Tibial nerve (tissue), 4 donors: ENCODE results near the gene SVOPL. TPM values are rescaled to one million over a fixed set of nuclear protein-coding genes. Genes with fewer than 3 reads are reported as not detected.

Experiments
- DNase-seq, 2 donors: peaks; one replicate each; pipeline ENCODE4 v3.0.0-alpha.2; 2019; ENCODE audit warnings: low spot score in 2 of 2
- H3K27ac ChIP-seq, 4 donors: fragments of 200-600 bp; sonication (generic) in 3 of 4; one replicate each; pipeline ENCODE4 v1.5.1; 2017 to 2019; ENCODE audit warnings: mild to moderate bottlenecking in 1 of 4
- H3K27me3 ChIP-seq, 2 donors: fragments of 200-600 bp; sonication (generic) in 1 of 2; one replicate each; pipeline versions ENCODE4 v1.5.1 to v1.6.0; 2017 to 2019
- H3K36me3 ChIP-seq, 3 donors: fragments of 200-600 bp; sonication (generic); one replicate each; pipeline ENCODE4 v1.5.1; 2018 to 2019
- H3K4me1 ChIP-seq, 4 donors: fragments of 200-600 bp; sonication (generic) in 3 of 4; one replicate each; pipeline ENCODE4 v1.5.1; 2017 to 2019
- H3K4me3 ChIP-seq, 4 donors: fragments of 200-600 bp; sonication (generic) in 3 of 4; one replicate each; pipeline ENCODE4 v1.5.1; 2017 to 2019; ENCODE audit warnings: mild to moderate bottlenecking in 1 of 4, moderate library complexity in 1 of 4
- H3K9me3 ChIP-seq, 4 donors: fragments of 200-600 bp; sonication (generic) in 3 of 4; one replicate each; pipeline ENCODE4 v1.5.1; 2017 to 2019
- CTCF ChIP-seq, 5 experiments: fragments of 200-600 bp in 3 of 5; fragments of 450-650 bp in 2 of 5; sonication (generic) in 3 of 5; IDR thresholded peaks; one replicate each; pipeline ENCODE4 v1.5.1; 2016 to 2019; ENCODE audit warnings: antibody characterized with exemption in 5 of 5, mild to moderate bottlenecking in 3 of 5, moderate library complexity in 2 of 5
- EP300 ChIP-seq, 2 donors: sonication (generic); formaldehyde crosslinking; IDR thresholded peaks; one replicate each; pipeline ENCODE4 v1.6.1; 2017; ENCODE audit warnings: antibody characterized with exemption in 2 of 2, mild to moderate bottlenecking in 1 of 2
- POLR2A ChIP-seq, 2 donors: fragments of 450-650 bp; IDR thresholded peaks; one replicate each; pipeline ENCODE4 v1.6.1; 2017; ENCODE audit warnings: antibody characterized with exemption in 2 of 2, mild to moderate bottlenecking in 2 of 2, moderate library complexity in 2 of 2
- WGBS, 2 donors: methylation state at CpG; one replicate each; pipeline ENCODE4 v1.1.5; 2018; 5-methylcytosine and 5-hydroxymethylcytosine counted together
- total RNA-seq, 4 donors: library from RNA; depleted of rRNA; stranded (reverse); fragments of >200 nt; gene quantifications; one replicate each; pipeline ENCODE4 v1.1.0, GENCODE V29; 2016

SVOPL gene
- total RNA-seq, 4 donors from 2014 or later = not detected

GRCh38 chr7:138584283-138584682 lies 116.9 kb downstream of the SVOPL start:
- Histone ChIP-seq H3K9me3 (no peaks in the 10 kb centered on the region), H3K4me3 (no peak overlapping the region), H3K27ac (no peak overlapping the region), H3K4me1 (no peaks in the 10 kb centered on the region), H3K36me3 (peaks cover 0 to 84% (median 0%) of the 10 kb centered on the region in 3 donors), H3K27me3 (no peaks in the 10 kb centered on the region)
- TF ChIP-seq CTCF (IDR thresholded peaks at IDR 0.05) = no peak
- no peak for TF ChIP-seq EP300 (IDR thresholded peaks at IDR 0.05)
- no peak for TF ChIP-seq POLR2A (IDR thresholded peaks at IDR 0.05)
- DNase-seq = no peak

- H3K27me3 ChIP-seq = no peaks in the 10 kb centered on the region
- no peaks in the 10 kb centered on the region for H3K9me3 ChIP-seq
- DNase-seq = no peak
- WGBS, 2 donors = 97 to 98% methylated on average over 4 of the region's 4 CpGs
- no peak overlapping the region for H3K4me3 ChIP-seq
- H3K27ac ChIP-seq = no peak overlapping the region
- no peaks in the 10 kb centered on the region for H3K4me1 ChIP-seq
- peaks cover 0 to 94% (median 0%) of the 10 kb centered on the region in 3 donors for H3K36me3 ChIP-seq
- TF ChIP-seq POLR2A (IDR thresholded peaks at IDR 0.05) (no peak), CTCF (IDR thresholded peaks at IDR 0.05) (no peak), EP300 (IDR thresholded peaks at IDR 0.05) (no peak)
Observed at GRCh38 chr7:138581065-138581464, 120.1 kb downstream of the SVOPL start.

GRCh38 chr7:138579671-138580070 lies 121.5 kb downstream of the SVOPL start:
- WGBS, 2 donors = 96 to 97% methylated on average over 3 of the region's 3 CpGs
- no peak for DNase-seq
- Histone ChIP-seq H3K9me3 (no peaks in the 10 kb centered on the region), H3K27me3 (no peaks in the 10 kb centered on the region), H3K27ac (no peak overlapping the region), H3K36me3 (peaks cover 0 to 90% (median 0%) of the 10 kb centered on the region in 3 donors), H3K4me3 (no peak overlapping the region), H3K4me1 (no peaks in the 10 kb centered on the region)
- no peak for TF ChIP-seq POLR2A (IDR thresholded peaks at IDR 0.05)
- no peak for TF ChIP-seq EP300 (IDR thresholded peaks at IDR 0.05)
- no peak for TF ChIP-seq CTCF (IDR thresholded peaks at IDR 0.05)

- Histone ChIP-seq H3K9me3 (no peaks in the 10 kb centered on the region), H3K27ac (no peak overlapping the region), H3K27me3 (no peaks in the 10 kb centered on the region), H3K36me3 (peaks cover 0 to 88% (median 0%) of the 10 kb centered on the region in 3 donors), H3K4me1 (no peaks in the 10 kb centered on the region), H3K4me3 (no peak overlapping the region)
- WGBS, 2 donors = 91 to 95% methylated on average over 1 of the region's 1 CpG
- DNase-seq = no peak
- no peak for TF ChIP-seq POLR2A (IDR thresholded peaks at IDR 0.05)
- no peak for TF ChIP-seq CTCF (IDR thresholded peaks at IDR 0.05)
- no peak for TF ChIP-seq EP300 (IDR thresholded peaks at IDR 0.05)
Observed at GRCh38 chr7:138579136-138579535, 122.0 kb downstream of the SVOPL start.

- peaks cover 0 to 85% (median 0%) of the 10 kb centered on the region in 3 donors for H3K36me3 ChIP-seq
- no peak for DNase-seq
Observed at GRCh38 chr7:138575897-138576428, 125.2 kb downstream of the SVOPL start.

More at GRCh38 chr7:138575897-138576428, 125.2 kb downstream of the SVOPL start:
- Histone ChIP-seq H3K27me3 (no peaks in the 10 kb centered on the region), H3K9me3 (no peaks in the 10 kb centered on the region), H3K4me1 (no peaks in the 10 kb centered on the region), H3K4me3 (no peak overlapping the region), H3K27ac (no peak overlapping the region)
- 92 to 96% methylated on average over 5 of the region's 5 CpGs for WGBS, 2 donors
- TF ChIP-seq CTCF (IDR thresholded peaks at IDR 0.05) (no peak), POLR2A (IDR thresholded peaks at IDR 0.05) (no peak), EP300 (IDR thresholded peaks at IDR 0.05) (no peak)
